ENCODE measurements around the gene FRMPD4. TPM values are rescaled to one million over a fixed set of nuclear protein-coding genes. Genes with fewer than 3 reads are reported as not detected.
A peak's percentile ranks its signal among the peaks of the same experiment; 100 is the strongest.

The FRMPD4 gene
- total and polyA plus RNA-seq, 2 experiments from 2014 or later, result 0.19 to 0.80 TPM

DNA sequence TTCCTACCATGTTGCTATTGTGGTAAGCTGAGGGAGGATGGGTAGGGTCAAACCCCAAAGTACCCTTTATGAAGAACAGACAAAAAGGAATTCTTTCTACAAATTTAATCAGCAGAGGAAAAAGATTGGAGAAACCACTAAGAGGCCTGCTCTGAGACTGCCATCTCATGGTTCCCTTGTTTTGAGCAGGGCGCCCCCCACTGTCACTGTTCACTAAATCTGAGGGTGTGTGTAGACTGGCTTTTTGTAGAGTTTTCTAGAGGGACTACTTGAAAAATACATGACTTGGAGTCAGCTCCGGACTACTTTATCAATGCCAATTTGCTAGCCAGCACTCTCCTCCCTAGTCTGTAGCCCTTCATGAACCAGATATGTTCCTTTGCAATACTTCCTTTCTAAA lies 324.8 kb downstream of the FRMPD4 start:
- TF ChIP-seq CTCF (conservative IDR thresholded peaks at IDR 0.05; ENCODE audit: low read depth in 2 of 2) (peak; percentile 38 to 56; a peak in 3 of 4 replicates), ZNF462 (CRISPR knock-in tag; IDR thresholded peaks at IDR 0.05) (no peak)
- Histone ChIP-seq H3K79me2 (replicated peaks; ENCODE audit: insufficient read depth) (no peaks in the 10 kb centered on the region), H3K4me2 (no peak overlapping the region), H3K4me3 (no peak overlapping the region), H3K36me3 (ENCODE audit: insufficient read depth) (no peaks in the 10 kb centered on the region), H3K27ac (ENCODE audit: low read depth) (no peak overlapping the region), H4K20me1 (replicated peaks; ENCODE audit: insufficient read depth) (no peaks in the 10 kb centered on the region), H3K4me1 (ENCODE audit: insufficient read depth) (no peaks in the 10 kb centered on the region), H3F3A (replicated peaks; ENCODE audit: low read depth) (no peaks in the 10 kb centered on the region), H3K27me3 (ENCODE audit: insufficient read depth) (no peaks in the 10 kb centered on the region), H2AFZ (no peak overlapping the region), H3K9me2 (ENCODE audit: insufficient read depth) (no peaks in the 10 kb centered on the region)
- Mint-ChIP-seq H3K36me3 (ENCODE audit: low read depth) (no peaks in the 10 kb centered on the region), H3K27ac (no peak overlapping the region), H3K4me1 (no peaks in the 10 kb centered on the region), H3K9me3 (no peaks in the 10 kb centered on the region), H3K4me3 (no peak overlapping the region), H3K27me3 (ENCODE audit: insufficient read depth, low read depth, poor library complexity) (peaks cover 2% of the 10 kb centered on the region)
- ATAC-seq, result no peak
- DNase-seq (ENCODE audit: low spot score), result peak; percentile 36

- ATAC-seq (no peak), DNase-seq (ENCODE audit: low spot score) (no peak)
- Histone ChIP-seq H3K79me2 (replicated peaks; ENCODE audit: insufficient read depth) (no peaks in the 10 kb centered on the region), H3K4me1 (ENCODE audit: insufficient read depth) (no peaks in the 10 kb centered on the region), H4K20me1 (replicated peaks; ENCODE audit: insufficient read depth) (no peaks in the 10 kb centered on the region), H2AFZ (no peak overlapping the region), H3K4me3 (no peak overlapping the region), H3K4me2 (no peak overlapping the region), H3K9me2 (ENCODE audit: insufficient read depth) (no peaks in the 10 kb centered on the region), H3K27ac (ENCODE audit: low read depth) (no peak overlapping the region), H3K36me3 (ENCODE audit: insufficient read depth) (no peaks in the 10 kb centered on the region), H3K27me3 (ENCODE audit: insufficient read depth) (no peaks in the 10 kb centered on the region), H3F3A (replicated peaks; ENCODE audit: low read depth) (no peaks in the 10 kb centered on the region)
- no peak overlapping the region for H3K4me3 Mint-ChIP-seq
- no peaks in the 10 kb centered on the region for H3K9me3 Mint-ChIP-seq
- no peaks in the 10 kb centered on the region for H3K36me3 Mint-ChIP-seq (ENCODE audit: low read depth)
- no peak overlapping the region for H3K27ac Mint-ChIP-seq
- H3K27me3 Mint-ChIP-seq (ENCODE audit: insufficient read depth, low read depth, poor library complexity), result peaks cover 2% of the 10 kb centered on the region
- no peaks in the 10 kb centered on the region for H3K4me1 Mint-ChIP-seq
- TF ChIP-seq NANOG (IDR thresholded peaks at IDR 0.05; ENCODE audit: borderline replicate concordance), result no peak
- no peak for TF ChIP-seq JUNB (IDR thresholded peaks at IDR 0.05; ENCODE audit: unreplicated experiment)
- TF ChIP-seq REST (IDR thresholded peaks at IDR 0.05; ENCODE audit: unreplicated experiment), result no peak
- TF ChIP-seq ZNF331 (CRISPR knock-in tag; IDR thresholded peaks at IDR 0.05; ENCODE audit: low read depth), result no peak
- TF ChIP-seq, protein P1, sequence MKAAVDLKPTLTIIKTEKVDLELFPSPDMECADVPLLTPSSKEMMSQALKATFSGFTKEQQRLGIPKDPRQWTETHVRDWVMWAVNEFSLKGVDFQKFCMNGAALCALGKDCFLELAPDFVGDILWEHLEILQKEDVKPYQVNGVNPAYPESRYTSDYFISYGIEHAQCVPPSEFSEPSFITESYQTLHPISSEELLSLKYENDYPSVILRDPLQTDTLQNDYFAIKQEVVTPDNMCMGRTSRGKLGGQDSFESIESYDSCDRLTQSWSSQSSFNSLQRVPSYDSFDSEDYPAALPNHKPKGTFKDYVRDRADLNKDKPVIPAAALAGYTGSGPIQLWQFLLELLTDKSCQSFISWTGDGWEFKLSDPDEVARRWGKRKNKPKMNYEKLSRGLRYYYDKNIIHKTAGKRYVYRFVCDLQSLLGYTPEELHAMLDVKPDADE (IDR thresholded peaks at IDR 0.05), result no peak
Measured at GRCh38 chrX:12463873-12464272, 325.6 kb downstream of the FRMPD4 start.

Data from GM23338 (cell line).